C4-2B (cell line): ENCODE results near the gene NOX5.

Source experiments
- ZFX ChIP-seq: fragments of 450-650 bp; IDR thresholded peaks from 2 replicates; pipeline ENCODE4 v1.6.1; 2017
- TF ChIP-seq, protein P1 (sequence below): fragments of 450-650 bp; conservative IDR thresholded peaks from 2 replicates; pipeline ENCODE4 v1.5.1; 2017; ENCODE audit warnings: mild to moderate bottlenecking

DNA sequence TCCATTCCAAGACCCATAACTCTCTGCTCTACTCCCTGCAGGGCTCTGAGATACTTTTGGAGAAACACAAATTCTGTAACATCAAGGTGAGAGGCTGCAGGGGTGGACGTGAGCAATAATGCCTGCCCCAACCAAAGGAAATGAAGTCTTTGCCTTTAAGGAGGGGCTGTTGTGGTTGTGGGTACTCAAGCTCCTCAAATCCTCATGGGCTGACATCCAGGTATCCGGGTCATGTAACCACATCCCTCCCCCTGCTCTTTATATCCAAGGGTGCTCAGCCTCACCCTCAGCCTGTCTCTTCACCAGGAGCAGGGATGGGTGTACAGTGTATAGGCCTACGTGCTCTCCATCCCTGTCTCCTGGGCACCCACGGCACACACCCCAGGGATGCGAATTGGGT lies 32.3 kb downstream of the NOX5 start:
- TF ChIP-seq, protein P1, sequence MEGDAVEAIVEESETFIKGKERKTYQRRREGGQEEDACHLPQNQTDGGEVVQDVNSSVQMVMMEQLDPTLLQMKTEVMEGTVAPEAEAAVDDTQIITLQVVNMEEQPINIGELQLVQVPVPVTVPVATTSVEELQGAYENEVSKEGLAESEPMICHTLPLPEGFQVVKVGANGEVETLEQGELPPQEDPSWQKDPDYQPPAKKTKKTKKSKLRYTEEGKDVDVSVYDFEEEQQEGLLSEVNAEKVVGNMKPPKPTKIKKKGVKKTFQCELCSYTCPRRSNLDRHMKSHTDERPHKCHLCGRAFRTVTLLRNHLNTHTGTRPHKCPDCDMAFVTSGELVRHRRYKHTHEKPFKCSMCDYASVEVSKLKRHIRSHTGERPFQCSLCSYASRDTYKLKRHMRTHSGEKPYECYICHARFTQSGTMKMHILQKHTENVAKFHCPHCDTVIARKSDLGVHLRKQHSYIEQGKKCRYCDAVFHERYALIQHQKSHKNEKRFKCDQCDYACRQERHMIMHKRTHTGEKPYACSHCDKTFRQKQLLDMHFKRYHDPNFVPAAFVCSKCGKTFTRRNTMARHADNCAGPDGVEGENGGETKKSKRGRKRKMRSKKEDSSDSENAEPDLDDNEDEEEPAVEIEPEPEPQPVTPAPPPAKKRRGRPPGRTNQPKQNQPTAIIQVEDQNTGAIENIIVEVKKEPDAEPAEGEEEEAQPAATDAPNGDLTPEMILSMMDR = no peak
- TF ChIP-seq ZFX = no peak
